Measurements from ENCODE around the gene CCDC191.
A peak's percentile ranks its signal among the peaks of the same experiment; 100 is the strongest.

The CCDC191 gene

DNA sequence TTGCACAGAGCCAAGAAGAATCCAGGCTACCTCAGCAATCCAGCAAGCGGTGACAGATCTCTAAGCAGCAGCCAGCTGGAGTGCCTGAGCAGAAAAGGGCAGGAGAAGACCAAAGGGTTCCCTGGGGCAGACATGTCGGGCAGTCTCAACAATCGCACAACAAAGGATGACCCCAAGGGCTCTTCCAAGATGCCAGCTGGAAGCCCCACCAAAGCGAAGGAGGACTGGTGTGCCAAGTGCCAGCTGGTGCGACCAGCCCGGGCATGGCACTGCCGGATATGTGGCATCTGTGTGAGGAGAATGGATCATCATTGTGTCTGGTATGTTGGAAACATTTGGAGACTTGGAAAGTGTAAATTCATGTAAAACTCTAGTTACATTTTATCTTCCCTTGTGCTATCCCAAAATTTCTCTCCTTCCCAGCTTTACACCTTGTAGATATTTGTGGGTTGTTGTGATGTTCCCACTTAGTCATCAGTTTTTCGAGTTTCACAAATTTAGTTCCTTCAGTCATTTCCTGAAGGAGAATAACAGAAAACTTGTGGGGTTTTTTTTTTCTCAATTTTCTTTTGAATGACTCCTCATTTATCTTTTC, 102.1 kb downstream of the CCDC191 start:
- DNase-seq, result no peak

DNA sequence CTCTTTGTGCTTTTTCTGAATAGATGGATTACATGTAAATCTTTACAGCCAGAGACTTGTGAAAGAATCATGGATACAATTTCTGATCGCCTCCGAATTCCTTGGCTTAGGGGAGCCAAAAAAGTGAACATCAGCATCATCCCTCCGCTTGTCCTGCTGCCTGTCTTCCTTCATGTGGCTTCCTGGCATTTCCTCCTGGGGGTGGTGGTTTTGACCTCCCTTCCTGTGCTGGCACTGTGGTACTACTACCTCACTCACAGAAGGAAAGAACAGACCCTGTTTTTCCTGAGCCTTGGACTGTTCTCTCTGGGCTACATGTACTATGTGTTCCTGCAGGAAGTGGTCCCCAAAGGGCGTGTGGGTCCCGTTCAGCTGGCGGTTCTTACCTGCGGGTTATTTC, 102.6 kb downstream of the CCDC191 start:
- no peak for DNase-seq

DNA sequence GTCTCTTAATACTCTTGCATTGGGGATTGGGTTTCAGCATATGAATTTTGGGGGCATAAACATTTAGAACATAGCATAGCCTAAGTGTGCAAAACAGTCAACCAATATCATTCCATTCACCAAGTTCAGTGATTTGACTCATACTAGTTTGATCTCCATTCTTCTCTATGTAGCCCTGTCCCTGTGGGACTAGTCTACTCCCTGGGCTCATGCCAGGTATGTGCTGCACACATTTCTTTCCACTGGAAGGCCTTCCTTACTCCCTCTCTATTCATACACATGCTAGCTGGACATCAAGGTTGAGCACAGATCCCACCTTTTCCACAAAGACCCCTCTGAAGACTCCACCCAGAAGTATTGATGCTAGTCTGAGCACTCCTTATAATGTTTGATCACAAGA, 103.4 kb downstream of the CCDC191 start:
- DNase-seq, result no peak

DNA sequence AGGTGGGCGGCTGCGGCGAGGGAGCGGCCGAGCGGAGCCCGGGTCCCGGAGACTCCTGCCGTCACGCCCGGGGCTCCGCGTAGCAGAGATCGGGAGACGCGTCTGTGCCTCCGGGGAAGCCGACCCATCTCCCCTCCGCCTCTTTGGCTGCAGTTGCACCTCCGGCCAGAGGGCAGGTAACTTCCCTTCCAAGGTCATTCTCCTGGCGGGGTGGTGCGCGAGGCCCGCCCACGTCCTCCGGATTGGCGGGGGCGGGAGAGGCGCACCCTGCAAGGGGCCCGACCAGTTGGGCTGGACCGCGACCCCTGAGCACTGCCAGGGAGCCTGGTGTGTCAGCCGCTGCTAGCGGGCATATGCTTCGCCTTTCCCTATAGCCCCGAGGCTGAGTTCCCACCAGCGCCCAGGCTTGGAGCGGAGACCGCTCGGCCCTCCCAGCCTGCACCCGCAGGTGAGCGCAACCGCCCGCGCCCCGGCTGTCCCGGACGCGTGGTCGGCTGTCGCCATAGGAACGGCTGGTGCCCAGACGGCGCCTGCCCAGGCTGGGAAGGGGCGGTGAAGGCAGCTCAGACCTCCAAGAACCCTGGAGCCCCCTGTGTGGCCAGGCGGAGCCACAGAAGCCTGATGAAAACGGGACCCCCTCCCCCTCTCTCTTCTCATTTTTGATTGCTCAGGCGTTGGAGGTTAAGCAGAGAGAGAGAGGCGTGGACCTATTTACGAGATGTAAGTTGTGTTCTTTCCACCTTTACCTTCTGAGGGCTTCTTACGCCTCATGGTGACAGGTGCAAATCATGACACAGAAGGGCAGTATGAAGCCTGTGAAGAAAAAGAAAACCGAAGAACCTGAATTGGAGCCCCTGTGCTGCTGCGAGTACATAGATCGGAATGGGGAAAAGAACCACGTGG, 108.1 kb downstream of the CCDC191 start:
- peak in 1 of 2 donors; percentile 1 for DNase-seq

DNA sequence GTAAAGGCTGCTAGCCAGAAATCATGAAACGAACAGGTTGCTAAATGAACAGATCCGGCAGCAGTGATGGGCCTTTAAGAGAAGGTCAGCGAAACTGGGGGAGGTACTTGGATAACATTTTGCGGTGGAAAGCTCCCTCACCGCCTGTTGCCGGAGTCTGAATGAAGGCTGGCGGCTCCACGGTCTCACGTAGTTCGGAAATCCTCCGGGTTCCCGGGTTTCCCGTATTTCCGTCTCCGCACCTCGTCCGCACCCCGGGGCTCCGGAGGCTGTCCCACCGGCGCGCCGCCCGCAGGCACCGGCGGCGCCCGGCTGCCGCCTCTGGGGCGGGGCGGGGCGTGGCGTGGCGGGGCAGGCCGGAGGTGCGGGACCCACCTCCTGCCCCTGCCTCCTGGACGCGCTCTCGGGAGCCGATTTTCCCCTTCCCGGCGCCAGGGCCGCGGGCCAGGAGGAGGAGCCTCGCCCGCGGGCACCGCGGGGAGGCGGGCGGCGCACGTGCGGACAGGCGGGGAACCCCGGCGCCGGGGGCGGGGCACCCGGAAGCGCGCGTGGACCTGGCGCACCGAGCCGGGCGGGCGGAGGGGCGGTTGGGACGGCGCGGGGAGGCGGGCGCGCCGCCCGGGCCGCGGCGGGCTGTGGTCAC, 108.8 kb downstream of the CCDC191 start, which contains the start of gene ZDHHC23:
TSS of gene ZDHHC23 (plus strand) at position 642 of the 643 bp plus-strand sequence. CDS start 790 bp downstream, outside the sequence.
- peak; percentile 17 to 47 for DNase-seq

DNA sequence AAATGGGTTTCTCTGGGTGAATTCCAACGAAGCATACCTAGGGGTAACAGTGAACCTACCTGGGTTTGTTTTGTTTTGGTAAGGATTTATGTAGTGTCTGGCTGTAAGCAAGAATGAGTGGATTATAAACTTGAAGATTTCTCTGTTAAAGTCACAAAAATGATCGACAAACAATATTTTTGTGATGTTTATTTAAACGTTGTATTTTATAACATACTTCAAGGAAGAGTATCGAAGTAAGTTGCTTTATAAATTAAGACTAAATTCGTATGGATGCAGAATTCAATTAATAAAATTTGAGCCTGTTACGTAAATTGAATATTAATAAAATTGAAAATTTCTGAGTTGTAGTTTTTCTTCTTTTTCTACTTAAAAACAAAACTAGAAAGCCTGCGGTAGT, 109.5 kb downstream of the CCDC191 start:
- no peak for DNase-seq

DNA sequence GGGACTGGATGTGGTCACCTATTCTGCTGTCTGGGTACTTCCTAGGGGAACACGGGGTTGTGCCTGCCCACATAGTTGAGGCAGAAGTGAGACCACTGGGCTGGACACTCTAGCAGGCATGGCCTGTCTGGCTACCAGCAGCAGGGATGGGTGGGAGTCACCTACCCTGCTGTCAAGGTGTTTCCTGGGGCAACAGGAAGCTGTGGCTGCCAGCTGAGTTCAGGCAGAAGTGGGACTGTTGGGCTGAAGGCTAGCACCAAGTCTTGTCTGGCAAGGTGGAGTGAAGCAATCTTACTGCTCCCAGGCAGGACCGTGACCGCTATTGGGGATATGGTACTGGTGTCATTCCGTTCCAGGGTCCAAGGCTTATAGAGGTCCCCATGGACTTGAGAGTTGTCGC, 128.8 kb downstream of the CCDC191 start:
- DNase-seq, result no peak

DNA sequence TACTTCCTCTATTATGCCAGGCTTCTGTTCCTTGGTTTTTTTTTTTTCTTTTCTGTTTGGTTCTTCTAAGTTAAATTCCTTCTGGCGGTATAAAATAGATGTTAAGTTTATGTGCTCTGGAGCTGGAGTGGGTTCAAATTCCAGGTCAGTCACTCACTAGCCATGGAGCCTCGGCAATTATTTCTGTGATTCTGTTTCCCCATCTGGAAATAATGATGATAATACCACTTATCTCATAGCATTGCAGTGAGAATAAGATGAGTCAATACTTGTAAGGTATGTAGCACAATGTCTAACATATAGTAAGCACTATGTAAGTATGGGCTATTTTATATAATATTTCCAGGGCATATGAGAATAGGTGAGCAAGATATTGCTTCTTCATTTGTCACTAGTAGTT, 141.7 kb downstream of the CCDC191 start:
- no peak for DNase-seq

Measured in inflammatory macrophage (primary cell).